HEK293 (cell line): ENCODE measurements around the gene SBNO2.
A peak's percentile ranks its signal among the peaks of the same experiment; 100 is the strongest.

Experiments
- CTCF ChIA-PET: fragments of 350-600 bp; formaldehyde crosslinking; extraction: SDS; loops from one replicate; lab custom pipeline; 2021; ENCODE audit warnings: antibody characterized with exemption; lab: Yijun Ruan, JAX
- POLR2A ChIA-PET: fragments of 300-600 bp; formaldehyde crosslinking; extraction: SDS; loops from one replicate; lab custom pipeline; 2020; ENCODE audit warnings: antibody characterized with exemption, inconsistent platforms; lab: Yijun Ruan, JAX
- H3K27ac ChIP-seq: fragments of 200-500 bp; sonication (Bioruptor generic); 2 replicates; pipeline ENCODE4 v1.5.1; 2014; ENCODE audit warnings: low read depth, low read length, control low read depth, inconsistent platforms; ENCODE audit errors: extremely low read depth
- H3K36me3 ChIP-seq, 2 experiments: fragments of 200-500 bp in 1 of 2; sonication (Bioruptor generic) in 1 of 2; 1 replicate in 1 of 2; 2 replicates in 1 of 2; pipeline ENCODE4 v1.5.1; 2014 to 2017; ENCODE audit warnings: inconsistent platforms in 2 of 2, low read length in 2 of 2; ENCODE audit not compliant: control insufficient read depth in 2 of 2, insufficient read depth in 1 of 2
- H3K4me1 ChIP-seq: fragments of 200-500 bp; sonication (Bioruptor generic); 2 replicates; pipeline ENCODE4 v1.5.1; 2014; ENCODE audit warnings: mild to moderate bottlenecking, low read length, inconsistent platforms; ENCODE audit not compliant: control insufficient read depth, insufficient read depth
- H3K4me3 ChIP-seq: 2 replicates; pipeline ENCODE4 v1.5.1; 2011; ENCODE audit warnings: low read depth, mild to moderate bottlenecking, control low read depth, low read length, moderate library complexity
- H3K9me3 ChIP-seq: fragments of 200-500 bp; sonication (Bioruptor generic); 2 replicates; pipeline ENCODE4 v1.5.1; 2014; ENCODE audit warnings: low read depth, low read length, inconsistent platforms; ENCODE audit not compliant: control insufficient read depth, insufficient read depth
- BCL11B ChIP-seq: fragments of 450-650 bp; formaldehyde crosslinking; IDR thresholded peaks from 2 replicates; pipeline ENCODE4 v1.5.1; 2016; ENCODE audit warnings: low read depth, missing biosample characterization, missing genetic modification characterization
- EGR2 ChIP-seq: fragments of 450-650 bp; formaldehyde crosslinking; IDR thresholded peaks from 2 replicates; pipeline ENCODE4 v1.5.1; 2016; ENCODE audit warnings: low read depth, missing biosample characterization, missing genetic modification characterization
- GFI1B ChIP-seq: fragments of 450-650 bp; formaldehyde crosslinking; IDR thresholded peaks from 2 replicates; pipeline ENCODE4 v1.5.1; 2016; ENCODE audit warnings: missing biosample characterization, missing genetic modification characterization
- KLF17 ChIP-seq: fragments of 450-650 bp; formaldehyde crosslinking; IDR thresholded peaks from 2 replicates; pipeline ENCODE4 v1.5.1; 2016; ENCODE audit warnings: missing biosample characterization, missing genetic modification characterization
- SCRT1 ChIP-seq: fragments of 450-650 bp; formaldehyde crosslinking; IDR thresholded peaks from 2 replicates; pipeline ENCODE4 v1.5.1; 2016; ENCODE audit warnings: missing biosample characterization, missing genetic modification characterization, borderline replicate concordance
- ZFHX2 ChIP-seq: fragments of 450-650 bp; formaldehyde crosslinking; conservative IDR thresholded peaks from 2 replicates; pipeline ENCODE4 v1.5.1; 2016; ENCODE audit warnings: missing biosample characterization, missing genetic modification characterization
- ZFP3 ChIP-seq: fragments of 450-650 bp; formaldehyde crosslinking; IDR thresholded peaks from 2 replicates; pipeline ENCODE4 v1.5.1; 2016; ENCODE audit warnings: low read depth, missing biosample characterization, missing genetic modification characterization
- ZNF157 ChIP-seq: fragments of 450-650 bp; formaldehyde crosslinking; IDR thresholded peaks from 2 replicates; pipeline ENCODE4 v1.5.1; 2016; ENCODE audit warnings: missing biosample characterization, missing genetic modification characterization
- ZNF24 ChIP-seq: fragments of 450-650 bp; formaldehyde crosslinking; IDR thresholded peaks from 2 replicates; pipeline ENCODE4 v1.5.1; 2016; ENCODE audit warnings: missing biosample characterization, missing genetic modification characterization
- ZNF555 ChIP-seq: fragments of 450-650 bp; formaldehyde crosslinking; conservative IDR thresholded peaks from 2 replicates; pipeline ENCODE4 v1.5.1; 2017; ENCODE audit warnings: missing biosample characterization, mild to moderate bottlenecking, missing genetic modification characterization, inconsistent platforms
- ZNF600 ChIP-seq: fragments of 450-650 bp; formaldehyde crosslinking; IDR thresholded peaks from 2 replicates; pipeline ENCODE4 v1.5.1; 2016; ENCODE audit warnings: missing biosample characterization, missing genetic modification characterization
- ZNF658 ChIP-seq: fragments of 450-650 bp; formaldehyde crosslinking; IDR thresholded peaks from 2 replicates; pipeline ENCODE4; 2016; ENCODE audit warnings: missing biosample characterization, missing genetic modification characterization
- ZNF791 ChIP-seq: fragments of 450-650 bp; formaldehyde crosslinking; IDR thresholded peaks from 2 replicates; pipeline ENCODE4 v1.5.1; 2016; ENCODE audit warnings: missing biosample characterization, missing genetic modification characterization

Gene SBNO2

DNA sequence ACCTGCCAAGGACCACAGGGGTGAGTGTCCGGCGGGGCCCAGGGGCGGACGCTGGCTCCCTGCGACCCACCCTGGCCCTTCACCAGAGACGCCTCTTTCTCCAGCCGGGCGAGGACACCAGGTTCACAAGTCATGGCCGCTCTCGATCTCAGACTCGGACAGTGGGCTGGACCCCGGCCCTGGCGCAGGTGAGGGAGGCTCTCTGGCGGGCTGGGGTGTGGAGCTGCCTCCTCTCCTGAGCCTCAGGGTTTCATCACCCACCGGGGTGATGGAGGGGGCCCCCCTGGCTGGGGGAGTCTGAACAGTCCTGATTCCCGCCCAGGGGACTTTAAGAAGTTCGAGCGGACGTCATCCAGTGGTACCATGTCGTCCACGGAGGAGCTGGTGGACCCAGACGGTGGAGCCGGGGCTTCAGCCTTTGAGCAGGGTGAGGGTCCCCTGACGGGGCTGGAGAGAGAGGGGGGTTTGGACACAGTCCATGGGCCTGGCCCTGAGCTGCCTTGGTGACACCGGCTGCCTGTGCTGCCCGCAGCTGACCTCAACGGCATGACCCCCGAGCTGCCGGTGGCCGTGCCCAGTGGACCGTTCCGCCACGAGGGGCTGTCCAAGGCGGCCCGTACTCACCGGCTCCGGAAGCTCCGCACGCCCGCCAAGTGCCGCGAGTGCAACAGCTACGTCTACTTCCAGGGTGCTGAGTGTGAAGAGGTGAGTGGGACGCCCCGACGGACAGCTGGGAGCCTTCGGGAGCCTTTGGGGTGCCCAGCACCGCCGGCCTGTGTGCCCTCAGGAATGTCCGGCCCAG is 93.5 kb downstream of the SBNO2 start:
- POLR2A ChIA-PET = interaction anchor here (0.7 to 1.9 kb wide), 3 partner anchors 8 to 23 kb away, joined by 3 to 5 read pairs (median 3); partner anchors contain the start of gene GPX4

DNA sequence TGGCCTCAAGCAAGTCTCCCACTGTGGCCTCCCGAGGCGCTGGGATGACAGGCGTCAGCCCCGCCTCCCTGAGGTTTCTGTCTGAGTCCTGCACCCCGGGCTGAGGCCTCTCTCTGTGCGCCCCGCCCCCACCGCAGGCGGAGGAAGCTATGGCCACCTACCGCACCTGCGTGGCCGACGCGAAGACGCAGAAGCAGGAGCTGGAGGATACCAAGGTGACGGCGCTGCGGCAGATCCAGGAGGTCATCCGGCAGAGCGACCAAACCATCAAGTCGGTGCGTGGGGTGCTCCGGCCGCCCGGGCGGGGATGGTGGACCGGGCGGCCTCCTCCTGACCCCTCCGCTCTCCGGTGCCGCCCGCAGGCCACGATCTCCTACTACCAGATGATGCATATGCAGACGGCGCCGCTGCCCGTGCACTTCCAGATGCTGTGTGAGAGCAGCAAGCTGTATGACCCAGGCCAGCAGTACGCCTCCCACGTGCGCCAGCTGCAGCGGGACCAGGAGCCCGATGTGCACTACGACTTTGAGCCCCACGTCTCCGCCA is 94.4 kb downstream of the SBNO2 start:
- no peak overlapping the region for H3K27ac ChIP-seq
- ChIA-PET POLR2A (no interaction called here), CTCF (no interaction called here)
- no peak for TF ChIP-seq GFI1B (tag by site-specific recombination)
- TF ChIP-seq ZFP3 (tag by site-specific recombination) = no peak
- TF ChIP-seq ZNF24 = no peak
- TF ChIP-seq ZNF658 (tag by site-specific recombination) = no peak
- no peak for TF ChIP-seq ZNF555 (tag by site-specific recombination)
- H3K4me1 ChIP-seq = no peaks in the 10 kb centered on the region
- peaks cover 0 to 5% of the 10 kb centered on the region in 2 experiments; a peak in 1 of 3 replicates for H3K36me3 ChIP-seq
- H3K4me3 ChIP-seq = no peak overlapping the region
- H3K9me3 ChIP-seq = no peaks in the 10 kb centered on the region

More for the DNA sequence above, 93.5 kb downstream of the SBNO2 start:
- H3K27ac ChIP-seq = no peak overlapping the region
- CTCF ChIA-PET = interaction anchor here (0.5 to 0.6 kb wide), 2 partner anchors 22 to 1244 kb away, joined by 3 read pairs; no protein-coding TSS in a partner anchor
- H3K9me3 ChIP-seq = no peaks in the 10 kb centered on the region
- no peak overlapping the region for H3K4me3 ChIP-seq
- peaks cover 0 to 5% of the 10 kb centered on the region in 2 experiments; a peak in 1 of 3 replicates for H3K36me3 ChIP-seq
- TF ChIP-seq ZNF600 (tag by site-specific recombination) (peak; percentile 36; the same call in 1 of the 2 replicates), ZNF658 (tag by site-specific recombination) (no peak)
- no peaks in the 10 kb centered on the region for H3K4me1 ChIP-seq

DNA sequence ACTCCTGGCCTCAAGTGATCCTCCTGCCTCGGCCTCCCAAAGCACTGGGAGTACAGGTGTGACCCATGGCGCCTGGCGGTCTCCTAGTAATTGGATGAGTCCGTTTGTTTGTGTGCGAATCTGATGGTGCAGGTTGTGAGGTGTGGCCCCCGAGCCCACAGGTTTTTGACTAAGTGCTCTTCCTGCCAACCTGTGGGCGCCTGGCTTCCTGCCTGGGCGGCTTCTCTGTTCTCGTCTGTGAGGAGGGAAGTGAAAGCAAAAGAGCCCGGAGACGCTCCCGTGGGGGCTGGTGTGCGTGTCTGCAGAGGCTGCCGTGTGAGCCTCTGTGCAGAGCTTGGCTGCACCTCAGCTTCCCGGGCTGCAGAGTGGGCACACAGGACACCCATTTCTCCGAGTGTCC is 97.1 kb downstream of the SBNO2 start:
- H3K36me3 ChIP-seq = no peaks in the 10 kb centered on the region
- no peaks in the 10 kb centered on the region for H3K9me3 ChIP-seq
- CTCF ChIA-PET = interaction anchor here (0.6 to 1.4 kb wide), 2 partner anchors 12 to 16 kb away, joined by 4 read pairs; no protein-coding TSS in a partner anchor
- H3K27ac ChIP-seq = no peak overlapping the region
- TF ChIP-seq EGR2 (tag by site-specific recombination) (peak; percentile 37; the same call in 1 of the 2 replicates), ZFHX2 (tag by site-specific recombination) (0 out of 2 replicates have a peak, but pooled peaks have one; percentile 10), SCRT1 (0 out of 2 replicates have a peak, but pooled peaks have one; percentile 30), BCL11B (tag by site-specific recombination) (no peak), KLF17 (no peak)
- TF ChIP-seq, all 188 proteins: peak for 3
- POLR2A ChIA-PET = no interaction called here
- no peaks in the 10 kb centered on the region for H3K4me1 ChIP-seq
- no peak overlapping the region for H3K4me3 ChIP-seq

DNA sequence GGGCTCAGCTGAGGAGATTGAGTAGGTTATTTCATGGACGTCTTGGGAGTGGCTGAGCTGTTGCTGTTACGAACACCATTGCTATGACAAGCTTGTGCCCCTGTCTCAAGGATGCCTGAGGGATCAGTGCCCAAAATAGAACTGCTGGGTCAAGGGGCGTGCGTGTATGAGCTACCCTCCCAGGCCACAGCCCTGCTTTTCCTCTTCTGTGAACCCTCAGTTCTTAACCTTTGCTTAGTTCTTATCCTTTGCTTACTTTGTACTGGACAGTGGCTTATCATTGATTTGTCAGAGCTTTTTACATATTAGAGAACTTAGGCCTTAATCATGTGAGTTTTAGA is 98.1 kb downstream of the SBNO2 start:
- CTCF ChIA-PET = interaction anchor here (0.6 to 2.1 kb wide), 3 partner anchors 9 to 1626 kb away, joined by 4 to 6 read pairs (median 5); no protein-coding TSS in a partner anchor
- Histone ChIP-seq H3K27ac (no peak overlapping the region), H3K4me3 (no peak overlapping the region), H3K4me1 (no peaks in the 10 kb centered on the region), H3K9me3 (no peaks in the 10 kb centered on the region), H3K36me3 (no peaks in the 10 kb centered on the region)
- POLR2A ChIA-PET = interaction anchor here (0.7 to 2.0 kb wide), 3 partner anchors 9 to 11 kb away, joined by 3 to 8 read pairs (median 4); partner anchors contain the start of gene ARHGAP45
- TF ChIP-seq ZNF157 (tag by site-specific recombination) (peak; percentile 96), ZNF791 (no peak)
